ENCODE measurements around the gene QTRT2. TPM values are rescaled to one million over a fixed set of nuclear protein-coding genes. Genes with fewer than 3 reads are reported as not detected.

The QTRT2 gene
- total RNA-seq (2021; ENCODE audit: unreplicated experiment) (47.7 TPM), Bru-seq, nascent RNA (percentile 89 among the genes with signal in this experiment), BruChase-seq, experiment 1, labeled RNA remaining after a 6-hour chase (percentile 73 among the genes with signal in this experiment), BruChase-seq, experiment 2, labeled RNA remaining after a 2-hour chase (percentile 85 among the genes with signal in this experiment)
- polyA plus RNA-seq (2012) = 9.3 and 11.4 TPM in 2 replicates
- long read RNA-seq, full-length matches to known transcripts = 39 of 55 reads
- long read RNA-seq, partial matches to known transcripts = 9 of 55 reads
- long read RNA-seq, other reads (novel, unspliced or antisense) = 7 of 55 reads

DNA sequence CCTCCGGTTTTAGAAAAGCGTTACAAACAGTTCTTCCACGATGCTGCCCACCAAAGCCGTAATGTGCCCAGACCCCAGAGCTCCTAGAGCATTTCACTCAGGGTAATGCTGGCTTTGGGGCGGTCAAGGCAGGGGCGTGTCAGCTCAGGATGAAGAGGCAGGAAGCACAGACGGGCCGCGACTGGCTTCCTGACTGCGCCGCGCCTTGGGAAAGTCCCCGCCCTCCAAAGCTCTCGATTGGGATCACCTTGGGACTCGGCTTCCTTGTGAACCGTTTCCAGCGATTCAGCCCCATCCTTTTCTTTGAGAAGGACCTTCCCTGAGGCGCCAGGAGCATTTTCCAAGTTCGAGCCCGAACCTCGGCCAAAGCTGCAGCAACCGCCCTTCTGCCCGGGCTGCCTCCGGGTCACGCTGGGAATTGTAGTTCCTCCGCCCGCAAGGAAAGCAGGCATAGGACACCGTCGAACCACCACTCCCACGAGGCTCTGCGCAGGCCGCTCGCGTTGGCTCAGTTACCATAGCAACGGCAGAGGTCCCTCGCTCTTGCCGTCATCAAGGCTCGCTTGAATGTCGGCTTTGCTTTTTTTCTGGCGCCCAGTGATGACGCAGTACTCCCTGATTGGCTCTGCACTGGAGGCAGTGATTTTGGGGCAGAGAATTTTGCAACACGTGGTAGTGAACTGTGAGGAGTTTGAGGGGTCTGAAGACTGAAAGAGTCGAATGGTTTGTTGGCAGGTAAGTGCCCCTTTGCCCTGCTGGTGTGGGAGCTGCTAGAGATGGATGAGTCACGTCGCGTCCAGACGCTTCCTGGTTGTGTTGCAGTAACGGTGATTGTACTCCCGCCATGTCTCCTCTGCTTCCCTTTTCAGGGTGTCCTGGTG lies at the start of gene QTRT2, which contains the start of gene CCDC191:
QTRT2 (plus strand) TSS at position 608 of the 881 bp plus-strand sequence. CDS start 8,521 bp downstream, outside the sequence.
CCDC191 (minus strand) TSS at position 397 of the 881 bp plus-strand sequence; CDS start at position 337, 60 bp downstream.
- H4K20me1 ChIP-seq (ENCODE audit: insufficient read depth) = no peaks in the 10 kb centered on the region
- peaks cover 9 to 15% of the 10 kb centered on the region in 2 experiments; a peak in 2 of 4 replicates for H3K4me1 ChIP-seq (ENCODE audit: control insufficient read depth in 1 of 2, insufficient read depth in 2 of 2, low read length in 2 of 2)
- peak within 1 kb of the TSS; percentile 80 to 98 for H3K4me3 ChIP-seq (replicated peaks in 1 of 2; ENCODE audit: low read depth in 1 of 2, low read length in 2 of 2)
- peak within 1 kb of the TSS; percentile 95 for H3K4me2 ChIP-seq (ENCODE audit: low read length)
- BruUV-seq (replicated peaks) = TSS peak; percentile 75
- H3K27me3 ChIP-seq (ENCODE audit: insufficient read depth, low read length) = no peaks in the 10 kb centered on the region
- ChIA-PET POLR2A (no interaction called here), RAD21 (ENCODE audit: low non-redundant PET in 1 of 2, low total read pairs in 2 of 2, uncharacterized antibody in 2 of 2, unreplicated experiment in 2 of 2) (no interaction called here), CTCF (interaction anchor here (1.0 kb wide), 1 partner anchor 212 kb away, joined by 3 read pairs; no protein-coding TSS in a partner anchor)
- H3K9me3 ChIP-seq (ENCODE audit: control insufficient read depth in 1 of 2, insufficient read depth in 1 of 2, low read depth in 1 of 2, low read length in 2 of 2) = no peaks in the 10 kb centered on the region
- H2AFZ ChIP-seq (ENCODE audit: low read depth, low read length, poor library complexity, severe bottlenecking) = peak within 1 kb of the TSS; percentile 82
- DNase-seq (ENCODE audit: low read depth, low spot score) = peak; percentile 98
- intact Hi-C loops (cut with micrococcal nuclease) = no loop called here
- TF ChIP-seq, protein P1, sequence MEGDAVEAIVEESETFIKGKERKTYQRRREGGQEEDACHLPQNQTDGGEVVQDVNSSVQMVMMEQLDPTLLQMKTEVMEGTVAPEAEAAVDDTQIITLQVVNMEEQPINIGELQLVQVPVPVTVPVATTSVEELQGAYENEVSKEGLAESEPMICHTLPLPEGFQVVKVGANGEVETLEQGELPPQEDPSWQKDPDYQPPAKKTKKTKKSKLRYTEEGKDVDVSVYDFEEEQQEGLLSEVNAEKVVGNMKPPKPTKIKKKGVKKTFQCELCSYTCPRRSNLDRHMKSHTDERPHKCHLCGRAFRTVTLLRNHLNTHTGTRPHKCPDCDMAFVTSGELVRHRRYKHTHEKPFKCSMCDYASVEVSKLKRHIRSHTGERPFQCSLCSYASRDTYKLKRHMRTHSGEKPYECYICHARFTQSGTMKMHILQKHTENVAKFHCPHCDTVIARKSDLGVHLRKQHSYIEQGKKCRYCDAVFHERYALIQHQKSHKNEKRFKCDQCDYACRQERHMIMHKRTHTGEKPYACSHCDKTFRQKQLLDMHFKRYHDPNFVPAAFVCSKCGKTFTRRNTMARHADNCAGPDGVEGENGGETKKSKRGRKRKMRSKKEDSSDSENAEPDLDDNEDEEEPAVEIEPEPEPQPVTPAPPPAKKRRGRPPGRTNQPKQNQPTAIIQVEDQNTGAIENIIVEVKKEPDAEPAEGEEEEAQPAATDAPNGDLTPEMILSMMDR (IDR thresholded peaks at IDR 0.05 in 2 of 3, conservative IDR thresholded peaks at IDR 0.05 in 1 of 3; ENCODE audit: borderline replicate concordance in 1 of 3, insufficient read depth in 1 of 3, low read depth in 2 of 3, low read length in 2 of 3) = no peak
- TF ChIP-seq POLR2A (IDR thresholded peaks at IDR 0.05; ENCODE audit: borderline replicate concordance, extremely low read depth, insufficient read depth, insufficient read length) = peak; percentile 54
- TF ChIP-seq, protein P2, sequence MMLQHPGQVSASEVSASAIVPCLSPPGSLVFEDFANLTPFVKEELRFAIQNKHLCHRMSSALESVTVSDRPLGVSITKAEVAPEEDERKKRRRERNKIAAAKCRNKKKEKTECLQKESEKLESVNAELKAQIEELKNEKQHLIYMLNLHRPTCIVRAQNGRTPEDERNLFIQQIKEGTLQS (IDR thresholded peaks at IDR 0.05) = no peak
- no peak for TF ChIP-seq CEBPB (IDR thresholded peaks at IDR 0.05; ENCODE audit: low read depth)
- TF ChIP-seq SP1 (IDR thresholded peaks at IDR 0.05; ENCODE audit: low read depth) = peak; percentile 94
- 0 out of 2 replicates have a peak, but pooled peaks have one; percentile 23 for TF ChIP-seq ZFX (IDR thresholded peaks at IDR 0.05)
- TF ChIP-seq ELF1 (IDR thresholded peaks at IDR 0.05; ENCODE audit: borderline replicate concordance, low read depth) = peak; percentile 64
- TF ChIP-seq, protein P3, sequence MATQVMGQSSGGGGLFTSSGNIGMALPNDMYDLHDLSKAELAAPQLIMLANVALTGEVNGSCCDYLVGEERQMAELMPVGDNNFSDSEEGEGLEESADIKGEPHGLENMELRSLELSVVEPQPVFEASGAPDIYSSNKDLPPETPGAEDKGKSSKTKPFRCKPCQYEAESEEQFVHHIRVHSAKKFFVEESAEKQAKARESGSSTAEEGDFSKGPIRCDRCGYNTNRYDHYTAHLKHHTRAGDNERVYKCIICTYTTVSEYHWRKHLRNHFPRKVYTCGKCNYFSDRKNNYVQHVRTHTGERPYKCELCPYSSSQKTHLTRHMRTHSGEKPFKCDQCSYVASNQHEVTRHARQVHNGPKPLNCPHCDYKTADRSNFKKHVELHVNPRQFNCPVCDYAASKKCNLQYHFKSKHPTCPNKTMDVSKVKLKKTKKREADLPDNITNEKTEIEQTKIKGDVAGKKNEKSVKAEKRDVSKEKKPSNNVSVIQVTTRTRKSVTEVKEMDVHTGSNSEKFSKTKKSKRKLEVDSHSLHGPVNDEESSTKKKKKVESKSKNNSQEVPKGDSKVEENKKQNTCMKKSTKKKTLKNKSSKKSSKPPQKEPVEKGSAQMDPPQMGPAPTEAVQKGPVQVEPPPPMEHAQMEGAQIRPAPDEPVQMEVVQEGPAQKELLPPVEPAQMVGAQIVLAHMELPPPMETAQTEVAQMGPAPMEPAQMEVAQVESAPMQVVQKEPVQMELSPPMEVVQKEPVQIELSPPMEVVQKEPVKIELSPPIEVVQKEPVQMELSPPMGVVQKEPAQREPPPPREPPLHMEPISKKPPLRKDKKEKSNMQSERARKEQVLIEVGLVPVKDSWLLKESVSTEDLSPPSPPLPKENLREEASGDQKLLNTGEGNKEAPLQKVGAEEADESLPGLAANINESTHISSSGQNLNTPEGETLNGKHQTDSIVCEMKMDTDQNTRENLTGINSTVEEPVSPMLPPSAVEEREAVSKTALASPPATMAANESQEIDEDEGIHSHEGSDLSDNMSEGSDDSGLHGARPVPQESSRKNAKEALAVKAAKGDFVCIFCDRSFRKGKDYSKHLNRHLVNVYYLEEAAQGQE (IDR thresholded peaks at IDR 0.05; ENCODE audit: low read depth) = no peak
- peak; percentile 73 for TF ChIP-seq POLR2AphosphoS5 (IDR thresholded peaks at IDR 0.05; ENCODE audit: low read depth, low read length)
- TF ChIP-seq JUND (IDR thresholded peaks at IDR 0.05) = no peak
- peak; percentile 95 for TF ChIP-seq SRF (IDR thresholded peaks at IDR 0.05; ENCODE audit: low read depth)
- TF ChIP-seq TCF7L2 (IDR thresholded peaks at IDR 0.05; ENCODE audit: borderline replicate concordance, extremely low read depth, insufficient read depth, insufficient read length) = peak; percentile 94
- no peak for TF ChIP-seq ZNF274 (IDR thresholded peaks at IDR 0.05; ENCODE audit: low read depth, low read length)
- TF ChIP-seq SIN3A (IDR thresholded peaks at IDR 0.05; ENCODE audit: low read depth) = peak; percentile 98
- TF ChIP-seq, protein P4, sequence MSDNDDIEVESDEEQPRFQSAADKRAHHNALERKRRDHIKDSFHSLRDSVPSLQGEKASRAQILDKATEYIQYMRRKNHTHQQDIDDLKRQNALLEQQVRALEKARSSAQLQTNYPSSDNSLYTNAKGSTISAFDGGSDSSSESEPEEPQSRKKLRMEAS (IDR thresholded peaks at IDR 0.05) = peak; percentile 99
- no peak for TF ChIP-seq EZH2 (IDR thresholded peaks at IDR 0.05)
- peak; percentile 53 for TF ChIP-seq YY1 (IDR thresholded peaks at IDR 0.05; ENCODE audit: extremely low read depth, insufficient replicate concordance, low read depth, low read length)
- ATAC-seq = peak; percentile 98
- peak within 1 kb of the TSS; percentile 90 for H3K9ac ChIP-seq (ENCODE audit: low read length)
- peaks cover 2 to 3% of the 10 kb centered on the region in 2 experiments; a peak in 1 of 4 replicates for H3K36me3 ChIP-seq (ENCODE audit: control insufficient read depth in 1 of 2, insufficient read depth in 2 of 2, low read length in 2 of 2)
- peak within 1 kb of the TSS; percentile 72 for H3K27ac ChIP-seq (ENCODE audit: low read depth, low read length)
- peaks cover 48% of the 10 kb centered on the region for H3K79me2 ChIP-seq (ENCODE audit: insufficient read depth, low read length)
- H3K9me2 ChIP-seq (ENCODE audit: insufficient read depth) = no peaks in the 10 kb centered on the region
